ENCODE measurements around the gene ANGPTL7. TPM values are rescaled to one million over a fixed set of nuclear protein-coding genes. Genes with fewer than 3 reads are reported as not detected.

ANGPTL7 gene, protein sequence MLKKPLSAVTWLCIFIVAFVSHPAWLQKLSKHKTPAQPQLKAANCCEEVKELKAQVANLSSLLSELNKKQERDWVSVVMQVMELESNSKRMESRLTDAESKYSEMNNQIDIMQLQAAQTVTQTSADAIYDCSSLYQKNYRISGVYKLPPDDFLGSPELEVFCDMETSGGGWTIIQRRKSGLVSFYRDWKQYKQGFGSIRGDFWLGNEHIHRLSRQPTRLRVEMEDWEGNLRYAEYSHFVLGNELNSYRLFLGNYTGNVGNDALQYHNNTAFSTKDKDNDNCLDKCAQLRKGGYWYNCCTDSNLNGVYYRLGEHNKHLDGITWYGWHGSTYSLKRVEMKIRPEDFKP
- 0.21 TPM for polyA plus RNA-seq
- long read RNA-seq, donor 1: 0 reads
- long read RNA-seq, donor 2: 0 reads
- long read RNA-seq, donor 3: 0 reads
- long read RNA-seq, donor 4: 0 reads
- long read RNA-seq, donor 5: 0 reads
- long read RNA-seq, donor 6: 0 reads
- long read RNA-seq, donor 7: 0 reads
- long read RNA-seq, donor 8: 0 reads
- long read RNA-seq, donor 9: 0 reads
- long read RNA-seq, donor 10: 0 reads
- long read RNA-seq, donor 11: 0 reads

- Histone ChIP-seq H3K9me3 (ENCODE audit: control insufficient read depth, low read depth, low read length) (no peaks in the 10 kb centered on the region), H3K4me3 (ENCODE audit: low read length) (no peak within 1 kb of the TSS), H3K27me3 (ENCODE audit: control insufficient read depth, insufficient read depth, low read length) (no peaks in the 10 kb centered on the region), H3K36me3 (ENCODE audit: control insufficient read depth, insufficient read depth, low read length) (peaks cover 59% of the 10 kb centered on the region), H3K27ac (ENCODE audit: low read length) (no peak within 1 kb of the TSS), H3K4me1 (ENCODE audit: control insufficient read depth, insufficient read depth, low read length) (no peaks in the 10 kb centered on the region)
- no peak for DNase-seq
- WGBS (ENCODE audit: insufficient coverage, low lambda C conversion rate): no CpG with 5 or more reads among the region's 8 CpGs
These were observed at the start of gene ANGPTL7 for GRCh38 chr1:11188858-11189451. TSS of gene ANGPTL7 (plus strand) at chr1:11189355. CDS start at chr1:11189580, 225 bp downstream.

DNA sequence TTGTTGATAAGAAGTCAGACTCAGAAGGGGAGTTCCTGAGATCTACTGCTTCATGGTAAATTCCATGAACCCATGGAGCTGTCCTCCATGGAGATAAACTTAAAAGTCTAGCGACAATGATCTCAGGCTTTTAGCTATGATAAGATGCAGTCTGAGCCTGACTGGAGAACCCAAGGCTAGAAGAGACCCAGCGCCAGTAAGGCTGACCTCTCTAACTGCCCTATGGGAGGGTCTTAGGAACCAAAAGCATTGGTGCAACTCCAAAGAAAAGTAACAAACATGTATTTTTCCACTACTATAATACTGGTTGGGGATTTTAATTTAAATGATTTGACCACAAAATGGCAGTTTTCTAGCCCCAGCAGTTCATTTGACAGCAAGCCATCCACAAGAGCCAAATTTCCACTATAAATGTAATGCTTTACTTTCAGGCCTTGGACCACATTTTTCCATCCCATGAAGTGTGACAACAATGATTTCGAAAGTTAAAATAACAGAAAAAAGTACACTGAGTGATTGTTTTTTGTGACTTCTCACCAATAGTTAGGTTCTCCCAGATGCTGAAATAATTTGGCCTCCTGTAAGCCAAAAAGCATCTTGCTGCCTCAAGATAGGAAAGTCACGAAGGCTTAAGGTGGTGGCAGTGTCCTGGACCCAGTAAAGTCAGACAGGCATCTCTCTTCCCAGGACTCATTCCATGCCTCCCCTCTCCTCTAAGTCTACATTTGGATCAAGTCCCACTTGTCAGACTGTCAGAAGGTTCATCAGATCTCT is 46.4 kb upstream of the ANGPTL7 start:
- WGBS (ENCODE audit: insufficient coverage, low lambda C conversion rate): no CpG with 5 or more reads among the region's 4 CpGs
- H3K4me3 ChIP-seq (ENCODE audit: low read length): no peak overlapping the region
- DNase-seq: no peak
- peaks cover 53% of the 10 kb centered on the region for H3K36me3 ChIP-seq (ENCODE audit: control insufficient read depth, insufficient read depth, low read length)
- no peaks in the 10 kb centered on the region for H3K27me3 ChIP-seq (ENCODE audit: control insufficient read depth, insufficient read depth, low read length)
- H3K9me3 ChIP-seq (ENCODE audit: control insufficient read depth, low read depth, low read length): no peaks in the 10 kb centered on the region
- no peaks in the 10 kb centered on the region for H3K4me1 ChIP-seq (ENCODE audit: control insufficient read depth, insufficient read depth, low read length)
- H3K27ac ChIP-seq (ENCODE audit: low read length): no peak overlapping the region

- Histone ChIP-seq H3K27ac (ENCODE audit: low read length) (no peak overlapping the region), H3K9me3 (ENCODE audit: control insufficient read depth, low read depth, low read length) (no peaks in the 10 kb centered on the region), H3K36me3 (ENCODE audit: control insufficient read depth, insufficient read depth, low read length) (peaks cover 50% of the 10 kb centered on the region), H3K4me3 (ENCODE audit: low read length) (no peak overlapping the region), H3K27me3 (ENCODE audit: control insufficient read depth, insufficient read depth, low read length) (no peaks in the 10 kb centered on the region), H3K4me1 (ENCODE audit: control insufficient read depth, insufficient read depth, low read length) (no peaks in the 10 kb centered on the region)
- no CpG with 5 or more reads among the region's 5 CpGs for WGBS (ENCODE audit: insufficient coverage, low lambda C conversion rate)
- no peak for DNase-seq
These were observed 45.8 kb upstream of the ANGPTL7 start for GRCh38 chr1:11143401-11143800.

GRCh38 chr1:11143907-11144306 is 45.2 kb upstream of the ANGPTL7 start:
- no peak overlapping the region for H3K4me3 ChIP-seq (ENCODE audit: low read length)
- no peaks in the 10 kb centered on the region for H3K4me1 ChIP-seq (ENCODE audit: control insufficient read depth, insufficient read depth, low read length)
- peaks cover 46% of the 10 kb centered on the region for H3K36me3 ChIP-seq (ENCODE audit: control insufficient read depth, insufficient read depth, low read length)
- H3K9me3 ChIP-seq (ENCODE audit: control insufficient read depth, low read depth, low read length): no peaks in the 10 kb centered on the region
- WGBS (ENCODE audit: insufficient coverage, low lambda C conversion rate): 100% methylated on average over 1 of the region's 2 CpGs
- no peaks in the 10 kb centered on the region for H3K27me3 ChIP-seq (ENCODE audit: control insufficient read depth, insufficient read depth, low read length)
- DNase-seq: no peak
- no peak overlapping the region for H3K27ac ChIP-seq (ENCODE audit: low read length)

DNA sequence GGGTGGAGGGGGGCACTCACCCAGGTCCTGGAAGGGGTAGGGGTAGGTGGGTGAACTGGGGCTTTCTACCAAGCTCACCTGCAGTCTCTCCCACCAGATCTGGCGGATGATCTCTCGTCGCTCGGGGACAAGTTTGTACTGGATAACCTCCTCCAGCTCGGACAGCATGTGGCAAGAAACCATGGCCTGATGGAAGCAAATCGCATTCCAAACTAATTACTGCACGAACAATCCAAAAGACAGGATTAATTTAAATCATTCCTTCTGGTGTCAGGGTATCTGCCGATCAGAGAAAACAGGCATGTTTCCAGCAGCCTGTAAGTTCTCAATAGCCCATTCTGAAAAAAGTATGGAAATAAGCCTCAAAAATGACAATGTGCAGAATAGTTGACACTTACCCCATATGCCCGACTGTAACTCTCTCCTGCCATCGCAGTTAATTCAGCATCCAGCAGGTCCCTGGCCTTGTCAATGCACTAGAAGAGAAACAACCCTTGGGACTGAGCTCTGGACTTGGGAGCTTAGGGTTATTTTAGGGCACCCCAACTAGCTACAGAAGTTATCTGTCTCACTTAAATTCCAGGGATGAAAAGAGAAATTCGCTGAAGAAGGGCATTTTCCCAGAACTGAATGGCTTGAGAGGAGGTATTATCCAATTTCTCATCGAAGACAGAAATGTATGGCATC is 44.4 kb upstream of the ANGPTL7 start:
- no peak overlapping the region for H3K4me3 ChIP-seq (ENCODE audit: low read length)
- peaks cover 47% of the 10 kb centered on the region for H3K36me3 ChIP-seq (ENCODE audit: control insufficient read depth, insufficient read depth, low read length)
- H3K27me3 ChIP-seq (ENCODE audit: control insufficient read depth, insufficient read depth, low read length): no peaks in the 10 kb centered on the region
- no peak for DNase-seq
- no peak overlapping the region for H3K27ac ChIP-seq (ENCODE audit: low read length)
- H3K4me1 ChIP-seq (ENCODE audit: control insufficient read depth, insufficient read depth, low read length): no peaks in the 10 kb centered on the region
- no CpG with 5 or more reads among the region's 12 CpGs for WGBS (ENCODE audit: insufficient coverage, low lambda C conversion rate)
- no peaks in the 10 kb centered on the region for H3K9me3 ChIP-seq (ENCODE audit: control insufficient read depth, low read depth, low read length)

DNA sequence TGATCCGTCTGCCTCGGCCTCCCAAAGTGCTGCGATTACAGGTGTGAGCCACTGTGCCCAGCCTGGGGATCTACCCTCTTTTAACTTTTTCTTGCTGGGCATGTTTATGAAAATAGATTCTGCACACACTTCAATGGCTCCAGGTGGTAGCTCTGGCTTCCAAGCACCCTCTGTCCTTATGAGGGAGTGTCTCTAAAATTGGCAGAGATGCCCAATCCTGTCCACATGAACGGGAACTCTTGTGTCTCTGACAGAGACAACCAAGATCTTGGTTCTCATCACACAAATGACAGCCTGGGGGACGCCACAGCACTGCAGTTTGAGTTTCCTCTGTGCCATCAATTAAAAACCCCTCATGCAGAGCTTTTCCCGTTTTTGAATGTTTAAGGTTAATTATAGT is 43.4 kb upstream of the ANGPTL7 start:
- no peak for DNase-seq
- Histone ChIP-seq H3K36me3 (ENCODE audit: control insufficient read depth, insufficient read depth, low read length) (peaks cover 43% of the 10 kb centered on the region), H3K4me1 (ENCODE audit: control insufficient read depth, insufficient read depth, low read length) (no peaks in the 10 kb centered on the region), H3K4me3 (ENCODE audit: low read length) (no peak overlapping the region), H3K27ac (ENCODE audit: low read length) (no peak overlapping the region), H3K9me3 (ENCODE audit: control insufficient read depth, low read depth, low read length) (no peaks in the 10 kb centered on the region), H3K27me3 (ENCODE audit: control insufficient read depth, insufficient read depth, low read length) (no peaks in the 10 kb centered on the region)
- WGBS (ENCODE audit: insufficient coverage, low lambda C conversion rate): no CpG with 5 or more reads among the region's 6 CpGs

- no peak for DNase-seq
- no peaks in the 10 kb centered on the region for H3K27me3 ChIP-seq (ENCODE audit: control insufficient read depth, insufficient read depth, low read length)
- no peaks in the 10 kb centered on the region for H3K4me1 ChIP-seq (ENCODE audit: control insufficient read depth, insufficient read depth, low read length)
- no peak overlapping the region for H3K4me3 ChIP-seq (ENCODE audit: low read length)
- no peak overlapping the region for H3K27ac ChIP-seq (ENCODE audit: low read length)
- 100% methylated on average over 2 of the region's 4 CpGs for WGBS (ENCODE audit: insufficient coverage, low lambda C conversion rate)
- no peaks in the 10 kb centered on the region for H3K9me3 ChIP-seq (ENCODE audit: control insufficient read depth, low read depth, low read length)
- peaks cover 51% of the 10 kb centered on the region for H3K36me3 ChIP-seq (ENCODE audit: control insufficient read depth, insufficient read depth, low read length)
These were observed 41.9 kb upstream of the ANGPTL7 start for GRCh38 chr1:11147197-11147770.

- Histone ChIP-seq H3K36me3 (ENCODE audit: control insufficient read depth, insufficient read depth, low read length) (peaks cover 41% of the 10 kb centered on the region), H3K4me1 (ENCODE audit: control insufficient read depth, insufficient read depth, low read length) (no peaks in the 10 kb centered on the region), H3K9me3 (ENCODE audit: control insufficient read depth, low read depth, low read length) (no peaks in the 10 kb centered on the region), H3K27ac (ENCODE audit: low read length) (no peak overlapping the region), H3K4me3 (ENCODE audit: low read length) (no peak overlapping the region), H3K27me3 (ENCODE audit: control insufficient read depth, insufficient read depth, low read length) (no peaks in the 10 kb centered on the region)
- DNase-seq: no peak
- 80% methylated on average over 1 of the region's 3 CpGs for WGBS (ENCODE audit: insufficient coverage, low lambda C conversion rate)
These were observed 38.8 kb upstream of the ANGPTL7 start for GRCh38 chr1:11150326-11150725.

- Histone ChIP-seq H3K27ac (ENCODE audit: low read length) (no peak overlapping the region), H3K4me1 (ENCODE audit: control insufficient read depth, insufficient read depth, low read length) (no peaks in the 10 kb centered on the region), H3K27me3 (ENCODE audit: control insufficient read depth, insufficient read depth, low read length) (no peaks in the 10 kb centered on the region), H3K4me3 (ENCODE audit: low read length) (no peak overlapping the region), H3K36me3 (ENCODE audit: control insufficient read depth, insufficient read depth, low read length) (peaks cover 40% of the 10 kb centered on the region), H3K9me3 (ENCODE audit: control insufficient read depth, low read depth, low read length) (no peaks in the 10 kb centered on the region)
- WGBS (ENCODE audit: insufficient coverage, low lambda C conversion rate): no CpG with 5 or more reads among the region's 5 CpGs
- DNase-seq: no peak
These were observed 38.0 kb upstream of the ANGPTL7 start for GRCh38 chr1:11151114-11151513.
